Measurements from ENCODE around the gene DNAH3. TPM values are rescaled to one million over a fixed set of nuclear protein-coding genes. Genes with fewer than 3 reads are reported as not detected.

Gene DNAH3
- total RNA-seq, 1 donor from 2014 or later, result 0.19 TPM

DNA sequence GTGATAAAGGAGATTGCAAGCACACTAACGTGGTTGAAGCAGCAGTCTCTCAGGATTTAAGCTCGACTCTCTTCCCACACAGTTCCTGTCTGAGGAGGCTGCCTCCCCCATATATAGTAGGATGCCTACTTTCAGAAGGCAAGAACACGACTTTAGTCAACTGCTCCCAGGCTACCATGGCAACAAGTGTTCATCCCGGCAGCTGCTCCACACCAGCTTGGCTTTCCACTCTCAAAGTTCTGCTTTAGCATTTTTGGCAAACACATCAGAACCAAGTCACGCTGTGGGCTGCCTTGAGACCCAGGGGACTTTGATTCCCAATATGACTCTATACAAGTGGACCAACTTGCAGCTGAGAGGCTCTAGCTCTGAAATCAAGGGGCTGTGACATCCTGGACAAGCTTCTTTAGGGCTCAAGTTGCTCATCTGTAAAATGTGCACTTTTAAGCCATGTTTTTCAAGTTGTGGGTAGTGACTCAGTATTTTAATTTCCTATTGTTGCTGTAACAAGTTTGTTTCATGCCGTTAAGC lies 44.2 kb upstream of the DNAH3 start:
- Mint-ChIP-seq H3K4me3 (ENCODE audit: low read depth) (no peak overlapping the region), H3K36me3 (ENCODE audit: insufficient read depth) (no peaks in the 10 kb centered on the region), H3K4me1 (ENCODE audit: low read depth) (no peaks in the 10 kb centered on the region), H3K27ac (no peak overlapping the region), H3K27me3 (no peaks in the 10 kb centered on the region), H3K9me3 (ENCODE audit: low read depth) (no peaks in the 10 kb centered on the region)
- TF ChIP-seq, protein P1, sequence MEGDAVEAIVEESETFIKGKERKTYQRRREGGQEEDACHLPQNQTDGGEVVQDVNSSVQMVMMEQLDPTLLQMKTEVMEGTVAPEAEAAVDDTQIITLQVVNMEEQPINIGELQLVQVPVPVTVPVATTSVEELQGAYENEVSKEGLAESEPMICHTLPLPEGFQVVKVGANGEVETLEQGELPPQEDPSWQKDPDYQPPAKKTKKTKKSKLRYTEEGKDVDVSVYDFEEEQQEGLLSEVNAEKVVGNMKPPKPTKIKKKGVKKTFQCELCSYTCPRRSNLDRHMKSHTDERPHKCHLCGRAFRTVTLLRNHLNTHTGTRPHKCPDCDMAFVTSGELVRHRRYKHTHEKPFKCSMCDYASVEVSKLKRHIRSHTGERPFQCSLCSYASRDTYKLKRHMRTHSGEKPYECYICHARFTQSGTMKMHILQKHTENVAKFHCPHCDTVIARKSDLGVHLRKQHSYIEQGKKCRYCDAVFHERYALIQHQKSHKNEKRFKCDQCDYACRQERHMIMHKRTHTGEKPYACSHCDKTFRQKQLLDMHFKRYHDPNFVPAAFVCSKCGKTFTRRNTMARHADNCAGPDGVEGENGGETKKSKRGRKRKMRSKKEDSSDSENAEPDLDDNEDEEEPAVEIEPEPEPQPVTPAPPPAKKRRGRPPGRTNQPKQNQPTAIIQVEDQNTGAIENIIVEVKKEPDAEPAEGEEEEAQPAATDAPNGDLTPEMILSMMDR (IDR thresholded peaks at IDR 0.05; ENCODE audit: unreplicated experiment), result no peak
- DNase-seq (ENCODE audit: low spot score, unreplicated experiment), result no peak

DNA sequence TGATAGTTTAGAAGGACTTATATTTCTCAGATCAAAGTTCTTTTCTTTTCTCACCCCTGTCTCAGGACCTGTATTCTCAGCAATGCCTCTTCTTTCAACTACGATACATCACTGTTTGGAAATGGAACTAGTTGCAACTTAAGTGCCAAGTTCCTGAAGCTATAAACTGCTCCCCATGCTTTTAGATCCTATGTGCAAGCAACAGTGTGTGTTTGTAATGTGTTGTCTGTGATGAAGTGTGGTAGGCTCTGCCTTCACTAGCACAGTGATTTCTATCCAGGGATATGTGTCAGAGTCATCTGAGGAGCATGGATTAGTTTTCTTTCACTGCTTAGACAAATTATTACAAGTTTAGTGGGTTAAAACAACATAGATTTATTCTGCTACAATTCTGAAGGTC lies 42.3 kb upstream of the DNAH3 start:
- H3K9me3 Mint-ChIP-seq (ENCODE audit: low read depth), result no peaks in the 10 kb centered on the region
- no peak overlapping the region for H3K4me3 Mint-ChIP-seq (ENCODE audit: low read depth)
- no peaks in the 10 kb centered on the region for H3K4me1 Mint-ChIP-seq (ENCODE audit: low read depth)
- TF ChIP-seq, protein P1 (IDR thresholded peaks at IDR 0.05; ENCODE audit: unreplicated experiment), result no peak
- H3K27me3 Mint-ChIP-seq, result no peaks in the 10 kb centered on the region
- DNase-seq (ENCODE audit: low spot score, unreplicated experiment), result no peak
- no peaks in the 10 kb centered on the region for H3K36me3 Mint-ChIP-seq (ENCODE audit: insufficient read depth)
- H3K27ac Mint-ChIP-seq, result no peak overlapping the region

- no peaks in the 10 kb centered on the region for H3K4me1 Mint-ChIP-seq (ENCODE audit: low read depth)
- no peaks in the 10 kb centered on the region for H3K9me3 Mint-ChIP-seq (ENCODE audit: low read depth)
- H3K27me3 Mint-ChIP-seq, result no peaks in the 10 kb centered on the region
- TF ChIP-seq, protein P1 (IDR thresholded peaks at IDR 0.05; ENCODE audit: unreplicated experiment), result no peak
- H3K27ac Mint-ChIP-seq, result no peak overlapping the region
- H3K4me3 Mint-ChIP-seq (ENCODE audit: low read depth), result no peak overlapping the region
- no peak for DNase-seq (ENCODE audit: low spot score, unreplicated experiment)
- H3K36me3 Mint-ChIP-seq (ENCODE audit: insufficient read depth), result no peaks in the 10 kb centered on the region
These were observed 40.0 kb upstream of the DNAH3 start for GRCh38 chr16:21190599-21190998.

DNA sequence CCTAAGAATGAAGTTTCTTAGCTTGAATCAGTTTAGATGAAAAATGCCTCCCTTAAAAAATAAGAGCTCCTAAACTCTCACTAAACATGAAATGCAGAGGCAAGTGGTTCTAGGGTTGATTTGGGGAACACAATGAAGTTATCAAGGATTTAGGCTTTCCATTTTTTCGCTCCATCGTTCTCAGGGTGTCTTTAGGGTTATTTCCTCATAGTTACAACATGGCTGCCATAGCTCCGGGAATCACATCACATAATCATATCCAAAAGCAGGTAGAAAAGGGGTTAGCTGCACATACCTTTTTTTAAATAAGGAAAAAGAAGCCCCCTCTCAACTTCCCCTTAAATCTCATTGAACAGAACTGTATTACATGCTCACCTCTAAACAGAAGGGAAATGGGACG lies 39.4 kb upstream of the DNAH3 start:
- no peak for DNase-seq (ENCODE audit: low spot score, unreplicated experiment)
- Mint-ChIP-seq H3K27ac (no peak overlapping the region), H3K4me3 (ENCODE audit: low read depth) (no peak overlapping the region), H3K4me1 (ENCODE audit: low read depth) (no peaks in the 10 kb centered on the region), H3K27me3 (no peaks in the 10 kb centered on the region), H3K36me3 (ENCODE audit: insufficient read depth) (no peaks in the 10 kb centered on the region), H3K9me3 (ENCODE audit: low read depth) (no peaks in the 10 kb centered on the region)
- TF ChIP-seq, protein P1 (IDR thresholded peaks at IDR 0.05; ENCODE audit: unreplicated experiment), result no peak

DNA sequence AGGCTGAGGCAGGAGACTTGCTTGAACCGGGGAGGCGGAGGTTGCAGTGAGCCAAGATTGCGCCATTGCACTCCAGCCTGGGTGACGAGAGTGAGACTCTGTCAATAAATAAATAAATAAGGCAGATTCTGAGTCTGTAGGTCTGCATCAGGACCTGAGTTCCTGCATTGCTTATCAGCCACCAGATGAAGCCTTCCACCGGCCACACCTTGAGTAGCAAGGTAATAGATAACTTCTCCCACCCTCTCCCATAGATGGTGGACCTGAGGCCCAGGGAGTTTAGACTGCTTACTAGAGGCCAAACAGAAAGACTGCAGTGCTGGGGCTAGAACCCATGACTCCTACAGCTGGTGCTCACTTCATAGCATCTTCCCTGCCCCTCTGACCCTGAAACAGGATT lies 38.7 kb upstream of the DNAH3 start:
- H3K4me1 Mint-ChIP-seq (ENCODE audit: low read depth), result no peaks in the 10 kb centered on the region
- DNase-seq (ENCODE audit: low spot score, unreplicated experiment), result no peak
- no peaks in the 10 kb centered on the region for H3K9me3 Mint-ChIP-seq (ENCODE audit: low read depth)
- H3K36me3 Mint-ChIP-seq (ENCODE audit: insufficient read depth), result no peaks in the 10 kb centered on the region
- H3K4me3 Mint-ChIP-seq (ENCODE audit: low read depth), result no peak overlapping the region
- H3K27me3 Mint-ChIP-seq, result no peaks in the 10 kb centered on the region
- TF ChIP-seq, protein P1 (IDR thresholded peaks at IDR 0.05; ENCODE audit: unreplicated experiment), result no peak
- H3K27ac Mint-ChIP-seq, result no peak overlapping the region

All from progenitor cell of endocrine pancreas (in vitro differentiated cells).